Lower leg skin (tissue), 3 donors: ENCODE results near the gene EMD.

ENCODE experiments used
- CTCF ChIP-seq, 3 donors: fragments of 450-650 bp; IDR thresholded peaks; one replicate each; pipeline ENCODE4 v1.5.1; 2016; ENCODE audit warnings: antibody characterized with exemption in 3 of 3, mild to moderate bottlenecking in 3 of 3, moderate library complexity in 2 of 3
- POLR2A ChIP-seq, 2 donors: fragments of 450-650 bp; IDR thresholded peaks; one replicate each; pipeline ENCODE4 v1.6.1; 2016 to 2017; ENCODE audit warnings: antibody characterized with exemption in 2 of 2, mild to moderate bottlenecking in 1 of 2, moderate library complexity in 1 of 2

GRCh38 chrX:154411981-154412340 is 32.9 kb downstream of the EMD start:
- no peak for TF ChIP-seq CTCF (IDR thresholded peaks at IDR 0.05)
- no peak for TF ChIP-seq POLR2A (IDR thresholded peaks at IDR 0.05)
